GM19193 (cell line): ENCODE measurements around the gene LARP7.
A peak's percentile ranks its signal among the peaks of the same experiment; 100 is the strongest.

Experiments
- POLR2A ChIP-seq: IDR thresholded peaks from 4 replicates; pipeline ENCODE4 v1.6.1; 2011; ENCODE audit not compliant: insufficient read depth, insufficient read length; ENCODE audit errors: extremely low read depth

The LARP7 gene

GRCh38 chr4:112636688-112637551 is at the start of gene LARP7, which contains the start of gene ZGRF1:
Gene LARP7, plus strand, starts transcription at chr4:112637143. Its CDS starts 7,527 bp downstream, at chr4:112644670.
Gene ZGRF1, minus strand, starts transcription at chr4:112636909. Its CDS starts 3,733 bp downstream, at chr4:112633176.
- TF ChIP-seq POLR2A: peak; percentile 76

GRCh38 chr4:112589206-112589605 is 47.7 kb upstream of the LARP7 start:
- TF ChIP-seq POLR2A: no peak

GRCh38 chr4:112591593-112591992 is 45.4 kb upstream of the LARP7 start:
- no peak for TF ChIP-seq POLR2A

- no peak for TF ChIP-seq POLR2A
Observed at GRCh38 chr4:112592717-112593116, 44.2 kb upstream of the LARP7 start.

- TF ChIP-seq POLR2A: no peak
Observed at GRCh38 chr4:112593438-112594133, 43.4 kb upstream of the LARP7 start.

- TF ChIP-seq POLR2A: no peak
Observed at GRCh38 chr4:112594993-112595392, 42.0 kb upstream of the LARP7 start.

GRCh38 chr4:112604589-112604988 is 32.4 kb upstream of the LARP7 start:
- TF ChIP-seq POLR2A: no peak

- TF ChIP-seq POLR2A: no peak
Observed at GRCh38 chr4:112616984-112617383, 20.0 kb upstream of the LARP7 start.

GRCh38 chr4:112626228-112626627 is 10.7 kb upstream of the LARP7 start:
- TF ChIP-seq POLR2A: no peak

- TF ChIP-seq POLR2A: no peak
Observed at GRCh38 chr4:112633477-112634235, 3.3 kb upstream of the LARP7 start.

GRCh38 chr4:112637552-112637866 is 566 bp downstream of the LARP7 start:
- TF ChIP-seq POLR2A: no peak

- no peak for TF ChIP-seq POLR2A
Observed at GRCh38 chr4:112642526-112642925, 5.6 kb downstream of the LARP7 start.

- TF ChIP-seq POLR2A: no peak
Observed at GRCh38 chr4:112645541-112646329, 8.8 kb downstream of the LARP7 start.
